IPS-18c (cell line): ENCODE measurements around the gene BOLA3.
"Not testable (repeated sequence)": the region's sequence is repeated elsewhere in the genome, so short reads cannot be mapped to it uniquely, and the experiment has no call there.

Source experiments
- H3K4me3 ChIP-seq: 2 replicates; pipeline ENCODE4 v1.7.0; 2013; ENCODE audit warnings: low read depth, mild to moderate bottlenecking, low read length, moderate library complexity; ENCODE audit not compliant: insufficient read depth
- H3K9me3 ChIP-seq: one replicate; pipeline ENCODE4 v1.6.1; 2013; ENCODE audit warnings: mild to moderate bottlenecking, low read length, moderate library complexity; ENCODE audit not compliant: control insufficient read depth, insufficient read depth

Gene BOLA3

GRCh38 chr2:74162951-74163350 is 15.2 kb upstream of the BOLA3 start:
- no peak overlapping the region for H3K4me3 ChIP-seq
- H3K9me3 ChIP-seq, result peaks cover 2% of the 10 kb centered on the region

DNA sequence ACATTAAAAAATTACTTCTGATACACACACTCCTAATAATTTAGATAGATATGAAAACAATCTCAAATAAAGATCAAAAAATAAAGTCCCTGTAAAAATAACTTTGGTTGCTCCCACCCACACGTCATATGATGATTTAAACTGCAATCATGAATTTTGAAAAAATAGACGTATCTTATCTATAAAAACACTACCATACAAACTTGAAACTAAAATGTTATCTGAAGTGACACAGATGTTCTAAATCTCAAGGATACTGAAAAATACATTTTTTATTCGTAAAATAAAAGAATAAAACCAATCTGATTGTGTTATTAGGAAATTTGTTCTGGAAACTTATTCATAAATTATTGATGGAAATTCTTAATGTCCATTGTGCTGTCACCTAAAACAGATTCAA is 8.1 kb upstream of the BOLA3 start:
- Histone ChIP-seq H3K4me3 (no peak overlapping the region), H3K9me3 (no peaks in the 10 kb centered on the region)

GRCh38 chr2:74152954-74153353 is 5.2 kb upstream of the BOLA3 start:
- no peaks in the 10 kb centered on the region for H3K9me3 ChIP-seq
- H3K4me3 ChIP-seq, result no peak overlapping the region

- no peaks in the 10 kb centered on the region for H3K9me3 ChIP-seq
- no peak overlapping the region for H3K4me3 ChIP-seq
These were observed 2.0 kb upstream of the BOLA3 start for GRCh38 chr2:74149570-74150319.

- no peaks in the 10 kb centered on the region for H3K9me3 ChIP-seq
- H3K4me3 ChIP-seq, result no peak overlapping the region
These were observed 1.5 kb upstream of the BOLA3 start for GRCh38 chr2:74149247-74149525.

- Histone ChIP-seq H3K4me3 (peak overlapping the region; percentile 86), H3K9me3 (no peaks in the 10 kb centered on the region)
These were observed 940 bp upstream of the BOLA3 start for GRCh38 chr2:74148457-74149246.

DNA sequence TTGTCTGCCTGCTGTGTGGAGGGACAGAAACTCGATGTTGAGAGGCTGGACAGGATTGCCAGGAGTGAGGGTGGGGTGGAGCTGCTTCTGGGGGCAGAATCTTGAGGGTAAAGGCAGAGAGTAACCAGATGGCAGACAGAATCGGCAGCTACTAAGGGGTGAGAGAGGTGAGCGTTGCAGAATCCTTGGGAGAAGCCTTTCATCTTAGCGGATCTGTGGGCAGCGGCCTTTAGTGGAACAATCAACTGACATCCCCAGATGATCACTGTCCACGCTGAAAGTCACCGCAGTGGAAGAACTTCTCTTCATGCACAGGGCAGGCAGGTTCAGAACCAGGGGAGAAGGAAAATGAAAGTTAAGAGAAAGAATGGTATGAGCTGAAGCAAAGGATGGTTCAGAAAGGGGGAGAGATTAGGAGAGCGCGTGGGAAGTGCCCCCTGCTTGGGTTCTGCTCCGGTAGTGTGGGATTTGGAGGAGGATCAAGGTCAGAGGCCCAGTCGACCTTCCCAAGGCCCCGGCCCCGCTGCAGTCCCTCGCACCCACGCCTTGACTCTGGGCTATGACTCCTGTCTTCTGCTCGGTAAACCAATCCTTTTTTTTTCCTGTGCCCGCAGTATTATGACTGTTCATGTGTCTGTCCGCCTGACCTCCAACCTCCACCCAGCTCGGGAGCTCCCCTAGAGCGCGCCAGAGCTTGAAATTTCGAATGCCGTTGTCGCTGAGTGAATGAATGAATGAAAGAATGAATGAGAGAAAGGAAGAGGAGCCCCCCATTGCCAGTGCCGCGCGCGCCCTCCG is 584 bp downstream of the BOLA3 start:
- H3K9me3 ChIP-seq, result no peaks in the 10 kb centered on the region
- H3K4me3 ChIP-seq, result peak overlapping the region; percentile 86

- Histone ChIP-seq H3K4me3 (no peak overlapping the region), H3K9me3 (no peaks in the 10 kb centered on the region)
These were observed 5.4 kb downstream of the BOLA3 start for GRCh38 chr2:74142340-74142739.

- H3K4me3 ChIP-seq, result no peak overlapping the region
- peaks cover 2% of the 10 kb centered on the region for H3K9me3 ChIP-seq
These were observed 8.9 kb downstream of the BOLA3 start for GRCh38 chr2:74138600-74139323.

DNA sequence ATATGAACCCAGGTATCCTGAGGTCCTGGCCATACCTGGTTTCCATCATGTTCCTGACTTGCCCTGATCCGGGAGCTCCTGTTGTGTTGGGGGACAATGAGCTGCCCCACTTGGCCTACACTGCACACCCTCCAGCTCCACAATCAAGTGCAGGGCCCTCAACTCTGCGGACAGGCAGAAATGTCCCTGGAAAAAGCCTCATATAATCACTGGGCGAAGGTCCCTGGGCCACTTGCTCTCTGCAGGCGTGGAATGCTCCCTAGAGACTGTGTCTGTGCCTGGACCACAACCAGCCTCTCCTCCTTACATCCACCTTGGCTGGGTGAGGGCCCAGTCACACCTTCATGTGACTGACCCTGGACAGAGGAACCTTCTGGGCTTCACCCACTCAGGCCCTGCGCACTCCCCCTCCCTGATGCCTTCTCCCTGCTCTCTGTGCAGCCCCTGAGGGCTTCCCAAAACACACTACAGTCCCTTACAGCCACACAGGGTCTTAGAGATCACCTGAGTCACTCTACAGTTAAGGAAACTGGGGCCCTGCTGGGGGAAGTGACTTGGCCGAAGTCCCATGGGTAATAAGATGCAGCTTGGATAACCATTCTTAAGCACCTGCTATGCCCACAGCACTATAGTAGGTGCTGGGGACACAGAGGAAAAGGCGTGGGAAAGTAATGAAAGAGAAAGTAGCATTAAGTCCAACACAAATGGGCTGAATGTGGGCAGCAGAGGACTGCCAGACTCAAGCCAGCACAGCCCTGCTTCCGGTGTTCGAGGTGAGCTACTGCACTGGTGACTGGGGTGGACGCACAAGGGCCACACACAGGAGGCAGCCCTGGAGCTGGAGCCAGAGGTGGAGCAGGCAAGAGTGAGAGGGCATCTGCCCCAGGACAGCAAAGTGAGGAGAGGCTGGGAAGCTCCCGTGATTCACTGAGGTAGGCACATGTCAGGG is 9.8 kb downstream of the BOLA3 start:
- Histone ChIP-seq H3K9me3 (peaks cover 2% of the 10 kb centered on the region), H3K4me3 (no peak overlapping the region)

DNA sequence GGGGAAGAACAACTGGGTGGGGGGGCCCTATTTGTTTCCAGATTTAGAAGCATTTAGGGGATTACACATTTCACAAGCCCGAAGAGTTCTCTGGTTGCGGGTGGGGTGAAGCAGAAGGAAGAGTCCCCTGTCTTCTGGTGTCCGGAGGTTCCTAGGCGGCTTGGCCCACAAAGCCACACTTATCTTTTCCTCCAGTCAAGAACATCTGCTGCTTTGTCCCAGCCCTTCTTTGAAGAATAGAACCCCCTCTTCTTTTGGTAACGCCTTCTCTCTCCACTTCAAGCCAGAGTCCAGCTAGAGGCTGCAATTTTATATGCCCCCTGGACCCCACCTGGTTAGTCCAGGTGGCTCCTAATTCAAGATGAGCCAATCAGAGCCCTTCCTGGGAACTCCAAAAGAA is 15.8 kb downstream of the BOLA3 start:
- Histone ChIP-seq H3K4me3 (no peak overlapping the region), H3K9me3 (no peaks in the 10 kb centered on the region)

GRCh38 chr2:74130211-74130995 is 17.3 kb downstream of the BOLA3 start:
- no peak overlapping the region for H3K4me3 ChIP-seq
- H3K9me3 ChIP-seq, result no peaks in the 10 kb centered on the region

DNA sequence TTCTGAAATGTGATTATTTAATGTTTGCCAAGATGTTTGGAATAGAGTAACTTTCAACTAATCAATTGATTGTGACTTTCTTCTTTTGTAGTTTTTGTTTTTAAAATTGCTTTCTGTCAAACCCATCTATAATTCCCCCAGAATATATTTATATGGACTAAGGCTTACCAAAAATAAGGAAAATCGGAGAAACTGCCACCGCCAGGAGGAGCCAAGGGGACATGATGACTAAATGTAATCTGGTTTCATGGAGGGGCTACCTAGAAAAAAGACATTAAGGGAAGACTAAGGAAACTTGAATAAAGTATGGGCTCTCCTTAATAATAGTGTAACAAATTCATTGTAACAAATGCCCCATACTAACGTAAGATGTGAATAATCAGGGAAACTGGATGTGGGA is 19.5 kb downstream of the BOLA3 start:
- H3K9me3 ChIP-seq, result peaks cover 3% of the 10 kb centered on the region

GRCh38 chr2:74123955-74124354 is 23.8 kb downstream of the BOLA3 start:
- H3K4me3 ChIP-seq, H3K9me3 ChIP-seq: not testable (repeated sequence)

More for the DNA sequence above, 19.5 kb downstream of the BOLA3 start:
- no peak overlapping the region for H3K4me3 ChIP-seq

GRCh38 chr2:74121846-74122245 is 25.9 kb downstream of the BOLA3 start:
- H3K9me3 ChIP-seq, H3K4me3 ChIP-seq: not testable (repeated sequence)
